ENCODE results near the gene HNRNPH3.
"Not testable (repeated sequence)": the region's sequence is repeated elsewhere in the genome, so short reads cannot be mapped to it uniquely, and the experiment has no call there.

Gene HNRNPH3

GRCh38 chr10:68331455-68332258 lies at the start of gene HNRNPH3:
Gene HNRNPH3, plus strand, starts transcription at chr10:68332064. Its CDS starts 5,158 bp downstream, at chr10:68337222.
- peak; percentile 99 for DNase-seq (ENCODE audit: low read depth)

GRCh38 chr10:68284062-68285001 lies 47.5 kb upstream of the HNRNPH3 start:
- DNase-seq (ENCODE audit: low read depth) = no peak

- no peak for DNase-seq (ENCODE audit: low read depth)
Observed at GRCh38 chr10:68288717-68289116, 43.1 kb upstream of the HNRNPH3 start.

DNA sequence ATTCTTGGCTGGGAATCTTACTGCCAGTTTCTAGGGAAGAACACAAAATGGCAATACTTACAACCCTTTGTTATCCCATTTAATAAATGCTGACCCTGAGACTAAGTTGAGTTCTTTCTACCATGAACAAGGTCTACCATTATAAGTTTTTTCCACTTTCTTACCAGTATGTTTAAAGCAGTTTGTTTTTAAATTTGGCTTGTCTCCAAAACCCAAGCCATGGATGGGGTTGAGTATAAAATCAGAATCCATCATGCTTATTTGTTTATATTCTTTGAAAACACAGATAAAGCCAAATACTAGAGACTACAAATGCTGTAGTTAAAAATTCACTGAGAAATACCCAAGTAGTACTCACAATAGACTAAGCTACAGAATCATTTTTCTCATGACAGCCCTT lies 41.1 kb upstream of the HNRNPH3 start:
- no peak for DNase-seq (ENCODE audit: low read depth)

DNA sequence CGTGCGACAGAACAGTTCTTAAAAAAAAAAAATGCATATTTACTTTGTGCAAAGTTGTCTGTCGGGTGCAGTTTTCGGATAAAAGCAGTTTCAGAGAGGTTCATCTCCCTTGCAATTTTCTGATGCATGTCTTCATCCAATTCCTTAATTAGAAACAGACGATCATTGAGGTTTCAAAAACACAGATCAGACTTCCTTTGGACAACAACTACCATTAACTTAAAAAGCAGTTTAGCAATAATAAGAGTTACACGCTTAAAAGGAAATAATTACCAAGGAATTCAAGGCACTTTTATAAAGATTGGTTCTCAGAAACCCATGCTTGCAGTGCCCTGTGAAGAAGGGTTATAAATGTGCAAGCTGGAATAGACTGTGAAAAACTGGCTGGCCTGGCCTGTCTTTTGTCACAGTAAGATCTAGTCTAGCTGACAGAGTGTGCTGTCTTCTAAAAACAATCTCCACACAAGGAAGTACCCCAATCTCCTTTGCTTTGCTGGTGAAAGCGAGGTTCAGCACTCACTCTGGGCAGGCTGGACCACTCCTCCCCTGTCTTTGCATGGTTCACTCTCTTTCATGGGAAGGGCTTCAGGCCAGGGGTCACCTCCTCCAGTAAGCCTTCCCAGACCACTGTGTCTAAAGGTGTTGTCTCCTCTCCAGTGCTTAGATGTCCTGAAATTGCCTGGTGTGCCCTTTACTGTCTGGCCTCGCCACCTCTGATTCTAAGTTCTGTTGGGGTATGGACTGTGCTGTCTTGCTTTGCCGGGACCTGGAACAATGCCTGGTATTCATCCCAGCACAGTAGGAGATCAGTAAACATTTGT lies 34.8 kb upstream of the HNRNPH3 start:
- no peak for DNase-seq (ENCODE audit: low read depth)

DNA sequence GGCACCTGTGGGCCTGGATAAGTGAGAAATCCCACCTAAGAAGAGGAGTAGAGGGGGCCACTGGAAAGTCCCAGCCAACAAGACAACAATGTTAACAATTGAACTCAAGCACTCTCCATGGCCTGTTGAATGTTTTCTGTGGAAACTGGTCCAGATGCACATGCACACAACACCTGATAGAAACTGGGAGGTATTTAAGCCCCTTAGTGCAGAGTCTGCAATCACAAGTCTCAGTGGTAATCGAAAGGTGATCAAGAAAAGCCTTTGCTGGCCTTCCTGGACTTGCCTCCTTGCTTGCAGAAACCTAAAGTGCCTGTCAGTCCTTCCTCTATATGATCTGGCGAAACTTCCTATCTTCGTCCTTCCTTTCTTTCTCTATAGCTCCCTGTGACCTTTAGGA lies 30.6 kb upstream of the HNRNPH3 start:
- no peak for DNase-seq (ENCODE audit: low read depth)

- no peak for DNase-seq (ENCODE audit: low read depth)
Observed at GRCh38 chr10:68301790-68302502, 29.9 kb upstream of the HNRNPH3 start.

GRCh38 chr10:68302503-68302823 lies 29.4 kb upstream of the HNRNPH3 start:
- no peak for DNase-seq (ENCODE audit: low read depth)

DNA sequence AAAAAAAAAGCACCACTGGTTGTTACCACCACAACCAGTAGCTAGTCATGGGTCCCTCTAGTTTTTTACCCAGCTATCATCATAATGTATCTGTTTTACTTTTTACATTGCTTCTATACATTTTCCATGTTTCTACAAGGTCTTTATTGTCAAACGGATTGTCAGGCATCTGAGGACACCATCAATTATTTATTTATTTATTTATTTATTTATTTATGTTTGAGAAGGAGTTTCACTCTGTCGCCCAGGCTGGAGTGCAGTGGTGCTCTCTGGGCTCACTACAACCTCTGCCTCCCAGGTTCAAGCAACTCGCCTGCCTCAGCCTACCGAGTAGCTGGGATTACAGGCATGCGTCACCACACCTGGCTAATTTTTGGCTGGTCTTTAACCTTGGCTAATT lies 29.0 kb upstream of the HNRNPH3 start:
- no peak for DNase-seq (ENCODE audit: low read depth)

- DNase-seq (ENCODE audit: low read depth) = no peak
Observed at GRCh38 chr10:68303849-68304412, 27.9 kb upstream of the HNRNPH3 start.

- DNase-seq (ENCODE audit: low read depth) = no peak
Observed at GRCh38 chr10:68305854-68306253, 26.0 kb upstream of the HNRNPH3 start.

DNA sequence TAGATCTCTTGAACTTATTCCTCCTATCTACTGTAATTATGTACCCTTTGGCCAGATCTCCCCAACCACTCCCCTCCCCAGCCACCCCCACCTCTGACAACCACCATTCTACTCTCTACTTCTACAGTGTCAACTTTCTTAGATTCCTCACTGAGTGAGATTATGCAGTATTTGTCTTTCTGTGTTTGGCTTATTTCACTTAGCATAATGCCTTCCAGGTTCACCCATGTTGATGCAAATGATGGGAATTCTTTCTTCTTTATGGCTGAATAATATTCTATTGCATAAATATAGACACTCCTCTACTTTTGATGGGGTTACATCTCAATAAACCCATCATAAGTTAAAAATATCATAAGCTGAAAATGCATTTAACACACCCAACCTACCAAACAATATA lies 21.3 kb upstream of the HNRNPH3 start:
- no peak for DNase-seq (ENCODE audit: low read depth)

DNA sequence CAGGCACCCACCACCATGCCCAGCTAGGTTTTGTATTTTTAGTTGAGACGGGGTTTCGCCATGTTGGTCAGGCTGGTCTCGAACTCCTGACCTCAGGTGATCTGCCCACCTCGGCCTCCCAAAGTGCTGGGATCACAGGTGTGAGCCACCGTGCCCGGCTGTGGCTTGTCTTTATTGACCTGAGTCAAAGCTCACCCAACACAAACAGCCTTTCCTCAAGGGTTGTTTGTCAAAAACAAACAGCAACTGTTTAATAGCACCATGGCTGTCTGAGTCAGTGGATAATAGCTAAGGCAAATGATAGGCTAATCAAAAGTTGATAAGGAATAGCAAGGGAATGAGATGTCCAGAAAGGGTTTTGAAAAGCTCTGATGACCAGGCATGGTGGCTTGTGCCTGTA lies 16.9 kb upstream of the HNRNPH3 start:
- not testable (repeated sequence) for DNase-seq (ENCODE audit: low read depth)

- DNase-seq (ENCODE audit: low read depth) = no peak
Observed at GRCh38 chr10:68315582-68315981, 16.3 kb upstream of the HNRNPH3 start.

GRCh38 chr10:68318331-68319059 lies 13.4 kb upstream of the HNRNPH3 start:
- DNase-seq (ENCODE audit: low read depth) = no peak

GRCh38 chr10:68324396-68324795 lies 7.5 kb upstream of the HNRNPH3 start:
- DNase-seq (ENCODE audit: low read depth) = not testable (repeated sequence)

GRCh38 chr10:68327889-68328786 lies 3.7 kb upstream of the HNRNPH3 start:
- no peak for DNase-seq (ENCODE audit: low read depth)

- DNase-seq (ENCODE audit: low read depth) = no peak
Observed at GRCh38 chr10:68329506-68329861, 2.4 kb upstream of the HNRNPH3 start.

GRCh38 chr10:68330852-68331454 lies 911 bp upstream of the HNRNPH3 start:
- peak; percentile 2 for DNase-seq (ENCODE audit: low read depth)

All from activated T-helper 9 cell treated with anti-CD3 and anti-CD28 coated beads, Interleukin-2, amount 50 U/mL, for 16 hours (primary cell).